NCI-H1092 treated with DMSO at 0.1 percent for 48 hours (cell line): ENCODE measurements around the gene TMEM219.
"Not testable (repeated sequence)": the region's sequence is repeated elsewhere in the genome, so short reads cannot be mapped to it uniquely, and the experiment has no call there.

Source experiments
- DNase-seq: peaks from one replicate; lab custom pipeline; 2025; lab: John Stamatoyannopoulos, UW

The TMEM219 gene

GRCh38 chr16:29961479-29962343 lies at the start of gene TMEM219:
Gene TMEM219 (plus strand): TSS chr16:29962079. CDS start chr16:29963144, 1,065 bp downstream.
- peak; percentile 86 for DNase-seq

- DNase-seq, result no peak
Observed at GRCh38 chr16:29912087-29912486, 49.8 kb upstream of the TMEM219 start.

- no peak for DNase-seq
Observed at GRCh38 chr16:29913514-29913913, 48.4 kb upstream of the TMEM219 start.

- no peak for DNase-seq
Observed at GRCh38 chr16:29915590-29916247, 46.2 kb upstream of the TMEM219 start.

GRCh38 chr16:29916979-29917378 lies 44.9 kb upstream of the TMEM219 start:
- no peak for DNase-seq

- no peak for DNase-seq
Observed at GRCh38 chr16:29920288-29921033, 41.4 kb upstream of the TMEM219 start.

GRCh38 chr16:29921034-29921385 lies 40.9 kb upstream of the TMEM219 start:
- no peak for DNase-seq

- DNase-seq, result no peak
Observed at GRCh38 chr16:29922326-29922725, 39.6 kb upstream of the TMEM219 start.

GRCh38 chr16:29922986-29923501 lies 38.8 kb upstream of the TMEM219 start:
- DNase-seq, result no peak

- DNase-seq, result peak; percentile 2
Observed at GRCh38 chr16:29925105-29925756, 36.6 kb upstream of the TMEM219 start.

GRCh38 chr16:29925781-29926710 lies 35.8 kb upstream of the TMEM219 start, which contains the start of gene KCTD13:
Gene KCTD13 (minus strand): TSS chr16:29926226. CDS start chr16:29926033, 193 bp downstream.
- DNase-seq, result peak; percentile 83

GRCh38 chr16:29926711-29927052 lies 35.2 kb upstream of the TMEM219 start:
- DNase-seq, result peak; percentile 62

GRCh38 chr16:29927070-29927905 lies 34.6 kb upstream of the TMEM219 start:
- peak; percentile 41 for DNase-seq

- not testable (repeated sequence) for DNase-seq
Observed at GRCh38 chr16:29931750-29932149, 30.1 kb upstream of the TMEM219 start.

GRCh38 chr16:29940656-29941055 lies 21.2 kb upstream of the TMEM219 start:
- DNase-seq, result no peak

GRCh38 chr16:29943846-29944799 lies 17.8 kb upstream of the TMEM219 start:
- DNase-seq, result peak; percentile 37

- no peak for DNase-seq
Observed at GRCh38 chr16:29947897-29948296, 14.0 kb upstream of the TMEM219 start.

- DNase-seq, result no peak
Observed at GRCh38 chr16:29950806-29951461, 10.9 kb upstream of the TMEM219 start.
